ENCODE data around the gene BTBD16.
A peak's percentile ranks its signal among the peaks of the same experiment; 100 is the strongest.

BTBD16 gene

GRCh38 chr10:122297583-122297982 lies 26.5 kb downstream of the BTBD16 start:
- Histone ChIP-seq H3K4me3 (ENCODE audit: low read length) (no peak overlapping the region), H3K36me3 (replicated peaks; ENCODE audit: low read depth, low read length) (no peaks in the 10 kb centered on the region)
- TF ChIP-seq CTCF (IDR thresholded peaks at IDR 0.05; ENCODE audit: low read depth, low read length) (no peak), EZH2phosphoT487 (IDR thresholded peaks at IDR 0.05; ENCODE audit: low read depth) (no peak)

GRCh38 chr10:122298206-122298597 lies 27.1 kb downstream of the BTBD16 start:
- H3K36me3 ChIP-seq (replicated peaks; ENCODE audit: low read depth, low read length) = no peaks in the 10 kb centered on the region
- H3K4me3 ChIP-seq (ENCODE audit: low read length) = peak overlapping the region; percentile 77
- H3K27ac ChIP-seq (ENCODE audit: low read length) = 0 out of 2 replicates have a peak overlapping the region, but pooled peaks have one; percentile 13
- H3K4me1 ChIP-seq (ENCODE audit: low read length) = peaks cover 66% of the 10 kb centered on the region
- peaks cover 20% of the 10 kb centered on the region for H3K27me3 ChIP-seq (ENCODE audit: low read depth, low read length)
- H3K9ac ChIP-seq (ENCODE audit: low read length) = no peak overlapping the region
- H3K79me2 ChIP-seq (ENCODE audit: low read length) = no peaks in the 10 kb centered on the region
- H2AFZ ChIP-seq (ENCODE audit: low read depth, low read length) = no peak overlapping the region
- H3K4me2 ChIP-seq (ENCODE audit: low read length) = peak overlapping the region; percentile 89
- TF ChIP-seq EZH2phosphoT487 (IDR thresholded peaks at IDR 0.05; ENCODE audit: low read depth) = no peak
- TF ChIP-seq CTCF (IDR thresholded peaks at IDR 0.05; ENCODE audit: low read depth, low read length) = no peak
- no peaks in the 10 kb centered on the region for H4K20me1 ChIP-seq (ENCODE audit: insufficient read depth, low read length)
- no peaks in the 10 kb centered on the region for H3K9me3 ChIP-seq (ENCODE audit: insufficient read depth, low read length)

More at GRCh38 chr10:122297583-122297982, 26.5 kb downstream of the BTBD16 start:
- Histone ChIP-seq H3K9me3 (ENCODE audit: insufficient read depth, low read length) (no peaks in the 10 kb centered on the region), H3K4me1 (ENCODE audit: low read length) (peaks cover 72% of the 10 kb centered on the region), H2AFZ (ENCODE audit: low read depth, low read length) (no peak overlapping the region), H3K4me2 (ENCODE audit: low read length) (peak overlapping the region; percentile 89), H4K20me1 (ENCODE audit: insufficient read depth, low read length) (no peaks in the 10 kb centered on the region), H3K79me2 (ENCODE audit: low read length) (no peaks in the 10 kb centered on the region), H3K27me3 (ENCODE audit: low read depth, low read length) (peaks cover 20% of the 10 kb centered on the region), H3K9ac (ENCODE audit: low read length) (no peak overlapping the region), H3K27ac (ENCODE audit: low read length) (peak overlapping the region; percentile 56; the same call in 1 of the 2 replicates)

GRCh38 chr10:122298598-122299301 lies 27.7 kb downstream of the BTBD16 start:
- peak overlapping the region; percentile 89 for H3K4me2 ChIP-seq (ENCODE audit: low read length)
- H3K36me3 ChIP-seq (replicated peaks; ENCODE audit: low read depth, low read length) = no peaks in the 10 kb centered on the region
- peak overlapping the region; percentile 77 for H3K4me3 ChIP-seq (ENCODE audit: low read length)

More at GRCh38 chr10:122298598-122299301, 27.7 kb downstream of the BTBD16 start:
- Histone ChIP-seq H3K4me1 (ENCODE audit: low read length) (peaks cover 61% of the 10 kb centered on the region), H3K9me3 (ENCODE audit: insufficient read depth, low read length) (no peaks in the 10 kb centered on the region), H4K20me1 (ENCODE audit: insufficient read depth, low read length) (no peaks in the 10 kb centered on the region), H3K9ac (ENCODE audit: low read length) (peak overlapping the region; percentile 56), H2AFZ (ENCODE audit: low read depth, low read length) (peak overlapping the region; percentile 71; the same call in 1 of the 2 replicates), H3K27me3 (ENCODE audit: low read depth, low read length) (peaks cover 20% of the 10 kb centered on the region), H3K79me2 (ENCODE audit: low read length) (no peaks in the 10 kb centered on the region), H3K27ac (ENCODE audit: low read length) (peak overlapping the region; percentile 17; the same call in 1 of the 2 replicates)
- TF ChIP-seq EZH2phosphoT487 (IDR thresholded peaks at IDR 0.05; ENCODE audit: low read depth) = no peak
- peak; percentile 85 for TF ChIP-seq CTCF (IDR thresholded peaks at IDR 0.05; ENCODE audit: low read depth, low read length)

Data from OCI-LY3 (cell line).